NCI-H2227 (cell line): ENCODE data around the gene TMEM163.
"Not testable (repeated sequence)": the region's sequence is repeated elsewhere in the genome, so short reads cannot be mapped to it uniquely, and the experiment has no call there.

ENCODE experiments used
- DNase-seq: peaks from one replicate; lab custom pipeline; 2025; ENCODE audit not compliant: unreplicated experiment; lab: John Stamatoyannopoulos, UW

TMEM163 gene

GRCh38 chr2:134623046-134623445 is 95.8 kb downstream of the TMEM163 start:
- DNase-seq = no peak

GRCh38 chr2:134621939-134622705 is 96.7 kb downstream of the TMEM163 start:
- no peak for DNase-seq

GRCh38 chr2:134619250-134619649 is 99.5 kb downstream of the TMEM163 start:
- no peak for DNase-seq

GRCh38 chr2:134615480-134615879 is 103.3 kb downstream of the TMEM163 start:
- not testable (repeated sequence) for DNase-seq

GRCh38 chr2:134611316-134611715 is 107.5 kb downstream of the TMEM163 start:
- no peak for DNase-seq

- no peak for DNase-seq
These were observed 107.9 kb downstream of the TMEM163 start for GRCh38 chr2:134610871-134611270.

GRCh38 chr2:134609924-134610513 is 108.8 kb downstream of the TMEM163 start:
- no peak for DNase-seq

GRCh38 chr2:134603966-134604365 is 114.8 kb downstream of the TMEM163 start:
- no peak for DNase-seq

- DNase-seq = no peak
These were observed 116.1 kb downstream of the TMEM163 start for GRCh38 chr2:134602666-134603065.

- no peak for DNase-seq
These were observed 117.5 kb downstream of the TMEM163 start for GRCh38 chr2:134601264-134601663.

GRCh38 chr2:134600208-134600607 is 118.6 kb downstream of the TMEM163 start:
- no peak for DNase-seq

GRCh38 chr2:134599236-134599635 is 119.6 kb downstream of the TMEM163 start:
- no peak for DNase-seq

- DNase-seq = peak; percentile 78
These were observed 124.4 kb downstream of the TMEM163 start for GRCh38 chr2:134594399-134594798.

GRCh38 chr2:134593519-134593918 is 125.3 kb downstream of the TMEM163 start:
- no peak for DNase-seq

GRCh38 chr2:134592377-134592776 is 126.4 kb downstream of the TMEM163 start:
- DNase-seq = no peak

GRCh38 chr2:134591526-134591925 is 127.3 kb downstream of the TMEM163 start:
- DNase-seq = no peak

- no peak for DNase-seq
These were observed 128.1 kb downstream of the TMEM163 start for GRCh38 chr2:134590679-134591078.

GRCh38 chr2:134589171-134590083 is 129.4 kb downstream of the TMEM163 start:
- not testable (repeated sequence) for DNase-seq

GRCh38 chr2:134588556-134588955 is 130.2 kb downstream of the TMEM163 start:
- no peak for DNase-seq

GRCh38 chr2:134586326-134586965 is 132.4 kb downstream of the TMEM163 start:
- DNase-seq = no peak

- no peak for DNase-seq
These were observed 134.7 kb downstream of the TMEM163 start for GRCh38 chr2:134583997-134584520.
